Left cardiac atrium (tissue), 4 donors: ENCODE results near the gene PSMD6. TPM values are rescaled to one million over a fixed set of nuclear protein-coding genes. Genes with fewer than 3 reads are reported as not detected.

Source experiments
- ATAC-seq, 2 donors: fragments of 200-7000 bp; cut with Tn5 transposase; one replicate each; pipeline ENCODE4 v1.9.1; 2020; ENCODE audit warnings: mild to moderate bottlenecking in 2 of 2, moderate library complexity in 2 of 2
- DNase-seq: peaks from one replicate; pipeline ENCODE4 v3.0.0-alpha.2; 2020
- intact Hi-C, 2 donors: fragments of 100-400 bp; cut with DNase I; formaldehyde crosslinking; loops; one replicate each; pipeline versions ENCODE4 v1.14.1 to v1.15.1; 2022 to 2023
- total RNA-seq, 2 donors: library from RNA; stranded (reverse); fragmentation: NEBNext Ultra II Directional; extraction: Animal tissue kit (Norgen Biotek cat#: 25700); gene quantifications; one replicate each; pipeline ENCODE4 v1.2.1, GENCODE V29; 2021
- donor health status: DM: no; HTN: yes; CAD: no.
- donor health status: DM: no; HTN: yes; CAD: no; lungs with severe emphysema.
- donor health status: DM: yes; HTN: yes; CAD: no.
- donor health status: Dilated cardiomyopathy.

PSMD6 gene
- total RNA-seq, 2 donors from 2014 or later: 61.6 to 80.3 TPM

DNA sequence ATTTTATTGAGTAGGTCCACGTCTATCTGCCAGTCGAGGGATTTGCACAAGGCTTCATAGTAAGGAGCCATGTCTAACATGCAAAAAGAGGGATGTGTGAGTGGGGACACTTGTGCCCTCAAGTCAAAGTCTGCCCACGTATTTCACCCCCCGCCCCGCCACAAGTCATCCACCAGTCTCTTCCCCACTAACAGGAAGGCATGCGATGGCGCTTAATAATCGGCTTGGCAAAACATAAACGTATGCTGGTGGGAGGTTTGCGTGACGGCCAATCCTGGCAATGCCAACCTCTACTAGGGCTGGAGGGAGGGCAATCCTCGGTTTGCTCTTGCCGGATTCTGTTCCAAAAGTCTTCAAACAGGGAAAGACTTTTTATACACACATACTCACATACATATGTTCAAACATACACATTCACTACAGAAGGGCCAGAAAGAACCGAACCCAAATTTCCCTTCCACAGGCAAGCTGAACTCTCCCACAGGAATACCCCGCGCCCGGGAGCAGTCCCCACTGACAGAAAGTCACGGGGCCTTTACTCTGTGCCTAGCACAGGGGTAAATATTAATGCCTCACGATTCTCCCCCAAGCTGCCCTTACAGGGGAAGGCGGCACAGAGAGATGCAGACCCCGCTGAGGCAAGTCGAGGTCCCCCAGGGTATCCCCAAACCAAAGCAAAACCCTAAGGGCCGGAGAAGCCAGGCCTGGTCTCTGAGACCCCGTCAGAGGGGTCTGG, 675 bp downstream of the PSMD6 start:
- ATAC-seq (peak; percentile 7 to 34), DNase-seq (no peak)
- intact Hi-C loops: no loop called here

DNA sequence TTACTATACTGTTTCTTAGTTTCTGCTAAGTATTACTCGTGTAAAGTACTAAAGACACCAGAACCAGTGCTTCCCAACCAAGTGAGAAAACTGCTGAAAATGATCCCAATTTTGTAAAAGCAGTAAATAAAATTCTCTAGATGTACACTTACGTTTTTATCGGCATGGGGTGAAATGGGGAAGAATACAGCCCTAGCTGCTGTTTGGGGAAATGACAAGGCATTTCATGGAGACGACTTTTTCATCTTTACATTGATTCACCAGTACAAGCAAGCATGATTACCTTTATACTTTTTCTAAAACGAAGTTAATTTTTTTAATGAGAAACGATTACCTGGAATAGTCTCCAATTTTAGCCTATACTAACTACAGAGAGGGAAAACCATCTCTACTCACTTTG, 1.4 kb downstream of the PSMD6 start:
- intact Hi-C loops: no loop called here
- DNase-seq: no peak

DNA sequence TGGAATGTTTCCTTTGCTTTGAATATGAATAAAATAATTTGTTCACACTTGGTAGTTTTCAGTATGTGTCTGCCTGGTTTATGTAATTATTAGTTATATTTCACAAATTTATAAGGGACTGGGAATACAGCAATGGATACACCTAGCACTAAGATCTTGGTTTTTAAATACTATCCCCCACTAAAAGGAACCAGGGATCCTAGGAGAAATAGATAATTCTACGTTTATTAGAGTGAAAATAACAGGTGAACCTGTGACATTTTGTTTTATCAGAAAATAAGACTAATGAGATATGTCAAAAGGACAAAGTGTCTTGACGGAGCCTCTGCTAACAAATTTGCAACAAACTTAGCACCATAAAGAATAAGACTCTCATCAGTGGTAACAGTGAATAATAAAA, 3.4 kb downstream of the PSMD6 start:
- intact Hi-C loops: no loop called here

More for the DNA sequence above, 1.4 kb downstream of the PSMD6 start:
- no peak for ATAC-seq

DNA sequence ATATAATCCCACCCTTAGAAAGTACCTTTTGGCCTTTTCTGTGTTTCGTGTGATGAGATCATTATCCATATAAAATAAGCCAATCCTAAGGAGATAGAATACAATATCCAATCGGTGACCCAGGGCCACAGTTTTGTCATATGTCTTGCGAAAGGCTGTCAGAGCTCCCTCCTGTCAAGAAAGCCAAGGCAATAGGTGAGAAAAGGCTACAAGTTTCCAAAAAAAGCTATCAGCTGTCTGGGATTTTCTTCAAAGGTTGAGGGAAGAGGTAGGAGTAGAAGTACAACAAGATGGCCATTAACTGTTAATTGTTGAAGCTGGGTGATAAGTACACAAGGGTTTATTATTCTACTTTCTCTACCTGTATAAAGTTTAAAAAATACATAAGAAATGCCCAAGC, 4.0 kb downstream of the PSMD6 start:
- no peak for ATAC-seq
- intact Hi-C loops: no loop called here
- DNase-seq: no peak

More for the DNA sequence above, 3.4 kb downstream of the PSMD6 start:
- DNase-seq: no peak
- no peak for ATAC-seq

DNA sequence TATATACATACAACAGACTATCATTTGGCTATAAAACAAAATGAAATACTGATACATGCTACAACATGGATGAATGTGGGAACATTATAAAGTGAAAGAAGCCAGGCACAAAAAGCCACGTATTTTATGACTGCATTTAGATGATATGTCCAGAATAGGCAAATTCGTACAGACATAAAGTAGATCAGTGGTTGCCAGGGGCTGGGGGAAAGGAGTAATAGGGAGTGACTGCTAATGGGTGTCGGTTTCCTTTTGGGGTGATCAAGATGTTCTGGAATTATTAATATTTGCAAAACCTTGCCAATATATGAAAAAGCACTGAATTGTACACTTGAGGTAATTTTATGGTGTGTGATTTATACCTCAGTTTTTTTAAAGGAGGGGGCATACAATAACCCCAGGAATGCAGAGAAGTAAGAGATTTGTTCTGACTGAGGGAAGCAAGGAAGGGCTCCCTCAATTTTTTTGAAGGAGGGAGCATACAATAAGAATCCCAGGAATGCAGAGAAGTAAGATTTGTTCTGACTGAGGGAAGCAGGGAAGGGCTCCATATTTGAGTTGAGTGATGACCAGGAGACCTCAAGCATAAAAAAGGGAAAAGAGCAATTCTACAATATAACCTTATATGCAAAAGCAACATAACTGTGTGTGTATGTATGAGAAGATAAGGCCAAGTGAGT, 6.2 kb downstream of the PSMD6 start:
- DNase-seq (no peak), ATAC-seq (no peak)
- intact Hi-C loops: no loop called here

- intact Hi-C loops: no loop called here
- DNase-seq (no peak), ATAC-seq (peak; percentile 34 to 64)
Measured at GRCh38 chr3:64011685-64012084, 11.6 kb downstream of the PSMD6 start.

- DNase-seq: no peak
- no peak for ATAC-seq
- intact Hi-C loops: no loop called here
Measured at GRCh38 chr3:64010199-64010598, 13.1 kb downstream of the PSMD6 start.

DNA sequence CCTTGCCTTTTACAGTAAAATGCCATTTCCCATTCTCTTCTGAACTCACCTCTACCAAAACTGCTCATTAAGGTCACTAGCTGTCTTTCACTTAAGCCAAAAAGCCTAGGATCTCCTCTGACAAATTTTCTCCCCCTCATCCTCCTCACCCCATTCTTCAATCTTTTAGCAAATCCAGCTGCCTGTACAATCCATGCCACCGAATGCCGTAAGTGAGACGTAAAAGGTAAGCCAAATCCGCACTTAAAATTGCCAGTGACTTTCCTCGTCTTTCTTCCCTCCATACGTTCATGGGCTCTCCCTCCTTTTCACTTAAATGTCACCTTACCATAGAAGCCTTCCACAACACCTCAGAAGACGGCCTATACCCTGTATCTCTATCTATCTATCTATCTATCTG, 13.8 kb downstream of the PSMD6 start:
- no peak for DNase-seq
- intact Hi-C loops: no loop called here
- ATAC-seq: no peak

- ATAC-seq (peak; percentile 60 to 74), DNase-seq (no peak)
- intact Hi-C loops: no loop called here
Measured at GRCh38 chr3:64008487-64009351, 14.6 kb downstream of the PSMD6 start.

DNA sequence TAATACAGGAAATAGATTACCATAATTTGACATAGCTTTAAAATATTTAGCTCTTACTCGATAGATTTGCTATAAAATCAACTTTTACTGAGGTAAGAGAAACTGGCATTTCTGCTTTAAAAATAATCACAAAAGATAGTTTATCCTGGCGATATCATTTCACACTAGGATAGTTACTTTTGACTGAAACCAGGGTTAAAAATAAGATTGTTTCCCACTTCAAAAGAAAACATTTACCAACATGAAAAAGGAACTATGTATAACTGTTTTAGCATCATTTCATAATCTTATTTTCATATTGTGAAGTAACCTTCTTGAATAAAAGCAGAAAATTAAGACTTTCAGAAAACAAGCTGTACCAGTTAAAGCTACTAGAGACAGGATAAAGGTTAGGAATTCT, 15.3 kb downstream of the PSMD6 start:
- DNase-seq (no peak), ATAC-seq (no peak)
- intact Hi-C loops: no loop called here

- DNase-seq: no peak
- peak in 1 of 2 donors; percentile 10 for ATAC-seq
- intact Hi-C loops: no loop called here
Measured at GRCh38 chr3:64003589-64003988, 19.7 kb downstream of the PSMD6 start.

GRCh38 chr3:64002233-64002632, 21.1 kb downstream of the PSMD6 start:
- DNase-seq (no peak), ATAC-seq (no peak)
- intact Hi-C loops: no loop called here

DNA sequence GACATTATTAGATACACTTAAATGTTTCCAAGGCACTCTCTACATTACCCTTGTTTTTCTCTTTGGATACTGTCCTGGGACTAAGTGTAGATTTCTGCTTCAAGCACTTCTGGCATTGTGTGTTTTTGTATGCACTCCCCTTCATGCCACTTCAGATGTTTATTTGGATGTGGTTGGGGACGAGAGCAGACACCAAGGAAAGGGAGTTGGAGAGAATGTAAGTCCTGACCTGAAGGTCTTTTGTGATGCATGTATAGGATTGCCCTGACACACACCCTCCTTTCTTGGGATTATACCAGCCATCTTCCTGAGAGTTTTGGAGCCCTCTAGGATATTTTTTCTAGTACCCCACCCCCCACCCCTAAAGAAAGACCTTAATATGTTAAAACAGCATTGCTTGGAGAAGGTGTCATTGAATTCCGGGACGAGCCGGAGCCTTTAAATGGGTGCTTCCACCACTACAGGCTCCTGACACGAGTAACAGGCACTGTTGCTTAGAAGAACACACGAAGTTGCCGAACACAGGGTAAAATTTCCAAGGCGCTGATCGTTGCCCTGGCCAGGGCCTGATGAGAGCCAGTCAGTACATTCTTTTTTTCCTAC, 22.7 kb downstream of the PSMD6 start:
- ATAC-seq (no peak), DNase-seq (no peak)

DNA sequence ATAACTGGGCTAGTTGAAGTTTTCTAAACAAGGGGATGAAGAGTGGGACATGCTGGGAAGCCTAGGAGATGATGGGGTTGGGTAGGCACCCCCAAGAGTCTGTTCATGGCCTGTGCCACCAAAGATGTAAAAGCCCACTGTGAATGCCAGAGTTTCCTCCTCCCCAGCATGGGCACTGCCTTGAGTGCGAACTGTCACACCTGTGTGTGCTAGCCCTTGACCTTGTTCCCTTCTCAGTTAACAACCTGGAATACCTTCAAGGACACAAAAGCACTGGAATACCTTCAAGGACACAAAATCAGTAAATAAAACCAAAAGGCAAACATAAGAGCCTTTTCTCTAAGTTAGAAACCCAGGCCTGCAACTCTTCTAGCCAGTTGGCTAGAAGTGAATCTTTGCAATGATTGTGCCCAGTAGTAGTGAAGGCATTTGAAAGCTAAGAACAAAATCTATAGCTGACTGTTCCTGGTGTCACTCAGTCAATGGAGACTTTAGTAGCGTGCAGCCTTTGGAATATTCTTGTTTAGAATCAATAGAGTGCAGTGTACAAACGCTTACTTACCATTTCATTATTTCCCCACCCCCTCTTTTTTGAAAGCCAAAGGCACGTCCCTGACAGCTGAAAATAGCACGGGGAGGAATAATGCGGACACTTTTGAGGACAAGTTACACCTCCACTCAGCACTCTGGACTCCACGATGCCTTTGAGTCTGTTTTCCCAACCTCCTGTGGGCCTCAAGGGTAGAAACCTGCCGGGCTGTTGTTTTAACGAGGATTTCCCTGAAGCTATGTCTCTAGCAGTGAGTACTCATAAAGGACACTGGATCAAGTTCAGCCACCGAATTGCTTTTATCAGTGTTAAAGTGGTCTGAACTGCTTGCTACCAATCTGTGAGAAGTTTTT, 24.2 kb downstream of the PSMD6 start:
- intact Hi-C loops: loop anchor here in 1 of 2 donors (10.0 kb wide), 1 partner anchor 644 kb away; no protein-coding TSS in a partner anchor
- no peak for DNase-seq
- ATAC-seq: peak; percentile 38 to 72

More for the DNA sequence above, 22.7 kb downstream of the PSMD6 start:
- intact Hi-C loops: no loop called here

DNA sequence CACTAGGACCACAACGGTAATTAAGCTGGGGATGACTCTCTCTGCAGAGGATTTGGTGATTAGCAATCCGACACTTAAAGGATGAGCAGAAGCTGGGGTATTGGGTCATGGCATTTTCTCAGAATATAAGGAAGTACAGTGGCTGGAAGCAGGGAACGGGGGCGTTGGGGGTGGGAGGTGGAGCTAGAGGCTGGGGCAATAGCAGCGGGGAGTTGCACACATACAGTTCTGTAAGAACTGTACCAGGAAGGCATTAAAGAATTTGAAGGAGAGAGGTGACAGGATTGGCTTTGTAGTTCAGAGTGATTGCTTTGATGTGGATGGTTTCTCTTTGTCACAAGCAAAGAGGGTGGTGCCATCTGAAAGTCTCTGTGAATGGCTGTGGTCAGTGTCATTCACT, 28.2 kb downstream of the PSMD6 start:
- DNase-seq (no peak), ATAC-seq (no peak)
- intact Hi-C loops: loop anchor here in 1 of 2 donors (10.0 kb wide), 1 partner anchor 640 kb away; no protein-coding TSS in a partner anchor

DNA sequence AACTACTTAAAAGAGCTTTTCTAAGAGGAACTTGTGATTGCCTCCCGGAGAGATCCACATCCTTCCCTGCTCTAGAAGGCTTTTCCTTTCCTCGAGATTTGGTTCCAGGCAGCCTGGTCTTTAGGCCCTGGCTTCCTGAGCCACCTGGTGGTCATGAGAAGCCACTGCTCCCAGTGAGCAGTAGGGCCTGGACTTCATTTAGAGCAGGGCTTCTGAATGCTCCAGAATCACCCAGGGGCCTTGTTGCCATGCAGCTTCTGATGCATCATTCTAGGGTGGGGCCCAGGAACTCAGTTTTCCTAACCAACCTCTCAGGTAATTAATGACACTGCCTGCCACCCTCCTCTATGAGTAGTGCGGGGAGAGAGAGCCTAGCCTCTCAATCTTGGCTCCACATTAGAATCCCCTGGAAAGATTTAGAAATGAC, 29.6 kb downstream of the PSMD6 start:
- ATAC-seq: peak; percentile 93 to 95
- intact Hi-C loops: loop anchor here in 1 of 2 donors (2.0 to 10.0 kb wide), 3 partner anchors 31 to 639 kb away; no protein-coding TSS in a partner anchor

GRCh38 chr3:63992516-63993209, 30.6 kb downstream of the PSMD6 start:
- no peak for ATAC-seq
- DNase-seq: no peak
- intact Hi-C loops: loop anchor here in 1 of 2 donors (2.0 to 10.0 kb wide), 3 partner anchors 30 to 638 kb away; no protein-coding TSS in a partner anchor

More for the DNA sequence above, 29.6 kb downstream of the PSMD6 start:
- DNase-seq: peak; percentile 70
